Activated effector memory CD4-positive, alpha-beta T cell treated with anti-CD3 and anti-CD28 coated beads, Interleukin-2, amount 50 U/mL, for 16 hours (primary cell): ENCODE results near the gene SDR42E1.
"Not testable (repeated sequence)": the region's sequence is repeated elsewhere in the genome, so short reads cannot be mapped to it uniquely, and the experiment has no call there.

Experiments used
- DNase-seq: peaks from one replicate; pipeline ENCODE4 v3.0.0-alpha.2; 2020

The SDR42E1 gene

DNA sequence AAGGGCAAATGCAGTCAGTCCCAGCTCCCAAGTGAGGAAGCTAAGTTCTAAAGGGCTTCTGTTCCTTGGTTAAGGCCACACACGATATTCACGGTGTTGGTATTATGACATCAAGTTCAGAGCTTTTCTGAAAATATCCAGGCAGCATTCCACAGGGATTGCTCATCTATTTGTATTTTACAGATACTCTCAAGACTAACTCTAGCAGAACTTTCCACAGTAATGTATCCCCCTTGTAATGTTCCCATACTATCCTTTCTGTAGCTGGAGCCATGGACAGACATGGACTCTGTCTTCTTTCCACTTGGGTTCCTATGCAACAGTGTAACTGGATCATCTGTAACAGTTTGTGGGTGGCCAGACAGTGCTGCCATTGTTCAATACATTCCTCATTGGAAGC, 13.5 kb downstream of the SDR42E1 start:
- no peak for DNase-seq

- DNase-seq, result no peak
Observed at GRCh38 chr16:81996664-81997509, 14.4 kb downstream of the SDR42E1 start.

DNA sequence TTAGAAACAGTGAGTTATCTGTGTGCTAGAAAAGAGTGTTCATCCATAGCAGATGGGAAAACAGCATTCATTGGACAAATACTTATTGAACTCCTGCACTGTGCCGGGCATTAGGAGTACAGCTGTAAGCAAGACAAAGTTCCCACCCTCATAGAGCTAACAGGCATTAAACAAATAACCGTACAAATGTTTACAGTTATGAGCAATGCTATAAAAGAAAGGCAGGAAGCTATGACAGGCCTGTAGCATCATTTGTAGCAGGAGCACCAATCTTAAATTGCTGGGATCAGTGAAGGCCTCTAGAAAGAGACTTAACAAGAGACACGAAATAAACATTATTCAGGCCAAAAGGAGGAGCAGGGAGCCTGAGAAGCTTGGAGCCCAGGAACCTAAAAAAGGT, 15.6 kb downstream of the SDR42E1 start:
- no peak for DNase-seq

DNA sequence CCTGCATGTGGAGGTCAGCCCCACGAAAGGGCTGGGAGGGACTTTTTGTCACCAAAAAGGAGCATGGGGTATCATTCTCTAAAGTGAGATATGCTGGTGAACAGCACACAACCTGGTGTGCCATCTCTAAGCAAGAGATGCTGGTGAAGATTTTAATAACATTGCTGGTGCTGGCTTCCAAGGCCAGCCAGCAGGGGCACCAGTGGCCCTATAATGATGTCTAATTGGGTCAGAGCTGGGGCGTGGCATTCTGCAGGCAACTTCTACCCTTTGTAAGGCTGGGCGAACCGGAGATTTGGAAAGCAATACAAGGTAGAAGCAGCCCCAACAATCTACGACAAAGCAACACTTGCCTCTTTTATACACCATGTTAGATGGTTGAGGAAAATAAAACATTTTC, 16.8 kb downstream of the SDR42E1 start:
- DNase-seq, result no peak

DNA sequence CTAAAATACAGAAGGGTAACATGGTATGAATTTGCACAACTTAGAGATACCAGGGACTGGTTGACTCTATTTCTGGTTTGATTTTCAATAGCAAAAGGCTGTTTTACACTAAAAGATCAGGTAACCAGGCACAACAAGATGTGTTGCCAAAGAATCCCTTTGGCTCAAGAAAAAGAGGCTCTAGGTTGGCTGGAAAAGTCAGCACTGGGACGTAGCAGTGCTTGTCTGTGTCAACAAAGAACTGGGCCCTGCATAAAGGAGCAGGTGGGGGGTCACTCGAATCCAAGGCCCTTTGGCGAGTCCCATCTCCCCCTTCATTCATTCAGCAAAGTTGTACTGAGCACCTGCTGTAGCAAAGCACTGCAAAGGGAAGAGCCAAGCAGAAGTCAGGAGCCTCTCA, 18.4 kb downstream of the SDR42E1 start:
- no peak for DNase-seq

GRCh38 chr16:81987706-81988105, 23.6 kb downstream of the SDR42E1 start:
- no peak for DNase-seq

GRCh38 chr16:81987121-81987520, 24.1 kb downstream of the SDR42E1 start:
- no peak for DNase-seq

- not testable (repeated sequence) for DNase-seq
Observed at GRCh38 chr16:81977335-81977942, 33.8 kb downstream of the SDR42E1 start.

- no peak for DNase-seq
Observed at GRCh38 chr16:81975637-81976036, 35.6 kb downstream of the SDR42E1 start.

GRCh38 chr16:81973737-81974136, 37.5 kb downstream of the SDR42E1 start:
- no peak for DNase-seq

DNA sequence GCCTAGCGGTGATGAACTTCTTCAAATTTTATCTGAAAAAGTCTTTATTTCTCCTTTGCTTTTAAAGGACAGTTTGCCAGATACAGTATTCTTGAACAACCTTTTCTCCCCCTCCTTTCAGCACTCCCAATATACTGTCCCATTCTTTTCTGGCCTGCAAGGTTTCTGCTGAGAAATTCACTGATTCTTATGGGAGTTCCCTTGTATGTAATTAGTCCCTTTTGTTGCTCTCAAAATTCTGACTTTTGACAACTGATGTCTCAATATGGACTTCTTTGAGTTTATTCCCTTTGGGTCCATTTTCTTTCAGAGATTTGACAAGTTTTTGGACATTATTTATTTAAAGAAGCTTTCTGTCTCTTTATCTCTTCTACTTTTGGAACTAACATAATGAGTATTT, 39.4 kb downstream of the SDR42E1 start:
- no peak for DNase-seq

DNA sequence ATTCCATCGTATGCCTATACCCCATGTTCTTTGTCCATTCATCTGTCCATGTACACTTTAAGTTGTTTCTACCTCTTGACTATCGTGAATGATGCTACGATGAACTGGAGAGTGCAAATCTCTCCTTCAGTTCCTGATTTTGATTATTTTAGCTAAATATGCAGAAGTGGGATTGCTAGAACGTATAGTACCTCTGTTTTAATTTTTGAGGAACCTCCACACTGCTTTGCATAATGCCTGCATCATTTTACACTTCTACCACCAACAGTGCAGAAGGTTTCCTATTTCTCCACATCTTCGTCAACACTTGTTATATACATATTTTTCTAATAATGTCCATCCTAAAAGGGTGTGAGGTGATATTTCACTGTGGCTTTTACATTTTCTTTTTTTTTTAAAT, 43.9 kb downstream of the SDR42E1 start:
- DNase-seq, result no peak

GRCh38 chr16:81964808-81965207, 46.5 kb downstream of the SDR42E1 start:
- DNase-seq, result no peak

DNA sequence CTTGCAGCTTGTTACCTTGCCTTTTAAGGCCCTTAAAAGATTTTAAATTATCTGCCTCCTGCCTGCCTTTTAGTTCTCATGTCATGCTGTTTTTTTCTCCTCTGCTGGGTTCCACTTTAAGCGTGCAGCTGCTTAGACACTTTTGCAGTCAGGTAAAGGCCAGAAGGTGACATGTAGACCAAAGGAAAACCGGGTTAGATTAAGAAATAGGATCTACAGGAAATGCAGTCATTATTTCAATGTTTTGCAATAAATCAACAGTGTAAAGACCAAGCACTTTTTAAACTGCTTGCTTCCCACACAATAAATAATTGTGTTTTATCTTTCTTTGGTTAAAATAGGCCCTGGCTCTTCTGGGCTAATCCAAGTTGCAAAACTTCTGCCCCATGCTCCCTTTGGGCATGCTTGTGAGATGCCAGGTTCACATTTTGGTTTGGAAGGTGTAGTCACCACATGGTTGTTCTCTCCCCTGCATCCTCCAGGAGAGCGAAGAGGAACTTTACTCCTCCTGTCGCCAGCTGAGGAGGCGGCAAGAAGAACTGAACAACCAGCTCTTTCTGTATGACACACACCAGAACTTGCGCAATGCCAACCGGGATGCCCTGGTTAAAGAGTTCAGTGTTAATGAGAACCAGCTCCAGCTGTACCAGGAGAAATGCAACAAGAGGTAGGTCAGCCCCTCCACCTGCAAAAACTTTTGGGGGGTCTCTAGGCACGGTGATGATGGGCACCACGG, 54.9 kb downstream of the SDR42E1 start:
- no peak for DNase-seq

GRCh38 chr16:81951564-81951963, 59.7 kb downstream of the SDR42E1 start:
- no peak for DNase-seq

- DNase-seq, result no peak
Observed at GRCh38 chr16:81946206-81946605, 65.1 kb downstream of the SDR42E1 start.

- DNase-seq, result no peak
Observed at GRCh38 chr16:81945665-81946064, 65.6 kb downstream of the SDR42E1 start.

- no peak for DNase-seq
Observed at GRCh38 chr16:81942007-81942601, 69.2 kb downstream of the SDR42E1 start.

DNA sequence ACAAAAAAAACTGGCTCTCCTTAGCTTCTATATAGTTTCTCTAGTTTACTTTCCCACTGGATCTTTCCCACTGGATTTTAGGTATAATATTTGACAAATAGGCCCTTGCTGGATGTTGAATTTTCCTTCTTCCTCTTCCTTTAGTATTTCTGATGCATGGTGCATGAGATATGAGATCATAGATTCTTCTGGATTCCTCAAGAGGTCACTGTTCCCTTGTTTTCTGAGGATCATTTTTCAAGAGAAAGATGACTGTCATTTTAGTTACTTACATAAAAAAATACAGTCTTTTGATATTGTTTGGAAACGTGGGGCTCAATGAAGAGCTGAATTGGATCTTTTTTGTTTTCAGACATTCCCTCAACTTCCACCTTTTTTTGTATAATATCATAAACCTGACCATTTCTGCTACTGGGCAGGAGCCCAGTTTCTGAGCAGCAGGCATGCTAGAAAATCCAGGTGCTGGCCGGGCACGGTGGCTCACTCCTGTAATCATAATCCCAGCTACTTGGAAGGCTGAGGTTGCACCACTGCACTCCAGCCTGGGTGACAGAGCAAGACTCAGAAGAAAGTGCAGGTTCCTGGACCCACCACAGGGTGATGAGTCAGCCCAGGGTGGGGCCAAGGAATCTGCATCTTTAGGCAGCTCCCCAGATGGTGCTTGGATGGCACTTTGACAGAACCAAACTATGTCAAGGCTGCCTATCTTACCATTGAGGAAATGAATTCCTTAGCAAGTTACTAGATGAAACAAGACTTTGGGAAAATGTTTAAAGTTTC, 70.3 kb downstream of the SDR42E1 start:
- no peak for DNase-seq

GRCh38 chr16:81939164-81940056, 71.9 kb downstream of the SDR42E1 start:
- DNase-seq, result no peak
